ENCODE data around the gene PIN4. TPM values are rescaled to one million over a fixed set of nuclear protein-coding genes. Genes with fewer than 3 reads are reported as not detected.
"Not testable (repeated sequence)": the region's sequence is repeated elsewhere in the genome, so short reads cannot be mapped to it uniquely, and the experiment has no call there.

Gene PIN4
- total RNA-seq, 1 experiment from 2014 or later, result 9.5 TPM

DNA sequence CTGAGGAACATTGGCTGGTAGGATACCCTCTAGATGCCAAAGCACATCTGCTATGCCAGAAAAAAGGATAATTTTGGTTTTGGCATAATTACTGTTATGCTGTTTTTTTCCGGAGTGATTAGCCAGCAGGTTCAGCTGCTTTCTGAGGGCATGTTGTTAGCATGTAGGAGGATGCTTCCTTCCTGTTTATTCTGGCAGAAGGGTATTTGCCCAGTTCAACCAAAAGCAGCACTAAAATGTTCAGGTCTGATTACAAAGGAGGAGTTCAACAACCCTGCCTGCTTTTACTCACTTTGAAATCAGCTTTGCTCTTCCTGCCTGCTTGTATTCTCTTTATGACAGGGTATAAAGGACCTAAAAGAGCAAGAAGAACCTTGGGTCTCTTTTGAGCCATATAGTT lies 35.4 kb downstream of the PIN4 start:
- RAD21 ChIA-PET (ENCODE audit: low non-redundant PET in 1 of 2, low total read pairs in 2 of 2, uncharacterized antibody in 2 of 2, unreplicated experiment in 2 of 2), result no interaction called here
- intact Hi-C loops (cut with micrococcal nuclease), result no loop called here
- TF ChIP-seq, protein P1, sequence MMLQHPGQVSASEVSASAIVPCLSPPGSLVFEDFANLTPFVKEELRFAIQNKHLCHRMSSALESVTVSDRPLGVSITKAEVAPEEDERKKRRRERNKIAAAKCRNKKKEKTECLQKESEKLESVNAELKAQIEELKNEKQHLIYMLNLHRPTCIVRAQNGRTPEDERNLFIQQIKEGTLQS (IDR thresholded peaks at IDR 0.05), result no peak

DNA sequence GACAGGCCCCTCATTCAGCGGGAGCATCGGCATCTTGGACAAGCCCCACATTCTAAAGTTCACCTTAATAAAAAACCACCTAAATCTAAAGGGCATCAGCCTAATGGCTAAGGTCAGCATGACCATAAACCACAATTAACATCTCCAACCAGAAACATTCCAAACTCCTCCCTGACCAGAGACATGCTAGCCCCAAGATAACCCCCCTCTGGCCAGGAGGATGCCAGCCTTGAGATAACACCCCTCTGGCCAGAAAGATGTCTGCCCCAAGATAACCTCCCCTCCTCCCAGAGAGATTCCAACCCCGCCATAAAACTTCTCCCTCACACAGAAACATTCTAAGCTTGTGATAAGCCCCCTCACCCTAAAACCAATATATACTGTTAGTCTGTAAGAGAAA lies 38.8 kb downstream of the PIN4 start:
- BruUV-seq (replicated peaks); H3K27ac ChIP-seq (ENCODE audit: low read depth, low read length); H2AFZ ChIP-seq (ENCODE audit: low read depth, low read length, poor library complexity, severe bottlenecking); RAD21 ChIA-PET (ENCODE audit: low non-redundant PET in 1 of 2, low total read pairs in 2 of 2, uncharacterized antibody in 2 of 2, unreplicated experiment in 2 of 2); H3K9me3 ChIP-seq (ENCODE audit: control insufficient read depth in 1 of 2, insufficient read depth in 1 of 2, low read depth in 1 of 2, low read length in 2 of 2); H3K9me2 ChIP-seq (ENCODE audit: insufficient read depth); POLR2A ChIA-PET; H3K9ac ChIP-seq (ENCODE audit: low read length); ATAC-seq; CTCF ChIA-PET; H3K4me1 ChIP-seq (ENCODE audit: control insufficient read depth in 1 of 2, insufficient read depth in 2 of 2, low read length in 2 of 2); intact Hi-C loops (cut with micrococcal nuclease); H3K36me3 ChIP-seq (ENCODE audit: control insufficient read depth in 1 of 2, insufficient read depth in 2 of 2, low read length in 2 of 2); H3K27me3 ChIP-seq (ENCODE audit: insufficient read depth, low read length); H3K4me3 ChIP-seq (replicated peaks in 1 of 2; ENCODE audit: low read depth in 1 of 2, low read length in 2 of 2); H3K4me2 ChIP-seq (ENCODE audit: low read length); H4K20me1 ChIP-seq (ENCODE audit: insufficient read depth); DNase-seq (ENCODE audit: low read depth, low spot score): not testable (repeated sequence)
- peaks cover 24% of the 10 kb centered on the region for H3K79me2 ChIP-seq (ENCODE audit: insufficient read depth, low read length)

More for the DNA sequence above, 35.4 kb downstream of the PIN4 start:
- Histone ChIP-seq H3K27me3 (ENCODE audit: insufficient read depth, low read length) (no peaks in the 10 kb centered on the region), H4K20me1 (ENCODE audit: insufficient read depth) (no peaks in the 10 kb centered on the region), H3K9me3 (ENCODE audit: control insufficient read depth in 1 of 2, insufficient read depth in 1 of 2, low read depth in 1 of 2, low read length in 2 of 2) (no peaks in the 10 kb centered on the region), H3K9me2 (ENCODE audit: insufficient read depth) (no peaks in the 10 kb centered on the region), H3K4me2 (ENCODE audit: low read length) (no peak overlapping the region), H3K9ac (ENCODE audit: low read length) (no peak overlapping the region), H3K4me1 (ENCODE audit: control insufficient read depth in 1 of 2, insufficient read depth in 2 of 2, low read length in 2 of 2) (no peaks in the 10 kb centered on the region), H3K27ac (ENCODE audit: low read depth, low read length) (no peak overlapping the region), H3K79me2 (ENCODE audit: insufficient read depth, low read length) (peaks cover 9% of the 10 kb centered on the region), H2AFZ (ENCODE audit: low read depth, low read length, poor library complexity, severe bottlenecking) (no peak overlapping the region), H3K4me3 (replicated peaks in 1 of 2; ENCODE audit: low read depth in 1 of 2, low read length in 2 of 2) (no peak overlapping the region), H3K36me3 (ENCODE audit: control insufficient read depth in 1 of 2, insufficient read depth in 2 of 2, low read length in 2 of 2) (no peaks in the 10 kb centered on the region)
- DNase-seq (ENCODE audit: low read depth, low spot score) (no peak), ATAC-seq (no peak)
- POLR2A ChIA-PET, result no interaction called here
- no TSS peak for BruUV-seq (replicated peaks)
- CTCF ChIA-PET, result no interaction called here

DNA sequence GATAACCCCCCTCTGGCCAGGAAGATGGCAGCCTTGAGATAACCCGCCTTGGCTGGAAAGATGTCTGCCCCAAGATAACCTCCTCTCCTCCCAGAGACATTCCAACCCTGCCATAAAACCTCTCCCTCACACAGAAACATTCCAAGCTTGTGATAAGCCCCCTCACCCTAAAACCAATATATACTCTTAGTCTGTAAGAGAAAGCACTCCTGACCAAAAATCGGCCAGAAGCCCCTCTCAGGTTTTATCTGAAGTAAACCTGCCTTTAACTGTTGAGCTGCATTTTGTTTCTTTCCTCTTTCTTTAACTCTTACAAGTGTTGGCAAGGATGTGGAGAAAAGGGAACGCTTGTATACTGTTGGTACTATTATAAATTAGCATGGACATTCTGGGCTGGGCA lies 48.7 kb downstream of the PIN4 start:
- intact Hi-C loops (cut with micrococcal nuclease), result no loop called here
- Histone ChIP-seq H3K4me3 (replicated peaks in 1 of 2; ENCODE audit: low read depth in 1 of 2, low read length in 2 of 2) (no peak overlapping the region), H3K9ac (ENCODE audit: low read length) (no peak overlapping the region), H3K4me1 (ENCODE audit: control insufficient read depth in 1 of 2, insufficient read depth in 2 of 2, low read length in 2 of 2) (no peaks in the 10 kb centered on the region), H3K79me2 (ENCODE audit: insufficient read depth, low read length) (peaks cover 49% of the 10 kb centered on the region), H3K27me3 (ENCODE audit: insufficient read depth, low read length) (no peaks in the 10 kb centered on the region), H3K36me3 (ENCODE audit: control insufficient read depth in 1 of 2, insufficient read depth in 2 of 2, low read length in 2 of 2) (no peaks in the 10 kb centered on the region; a peak in 1 of 4 replicates), H3K9me2 (ENCODE audit: insufficient read depth) (no peaks in the 10 kb centered on the region), H3K27ac (ENCODE audit: low read depth, low read length) (no peak overlapping the region), H2AFZ (ENCODE audit: low read depth, low read length, poor library complexity, severe bottlenecking) (no peak overlapping the region), H4K20me1 (ENCODE audit: insufficient read depth) (no peaks in the 10 kb centered on the region), H3K4me2 (ENCODE audit: low read length) (no peak overlapping the region), H3K9me3 (ENCODE audit: control insufficient read depth in 1 of 2, insufficient read depth in 1 of 2, low read depth in 1 of 2, low read length in 2 of 2) (no peaks in the 10 kb centered on the region)
- ATAC-seq (no peak), DNase-seq (ENCODE audit: low read depth, low spot score) (no peak)
- CTCF ChIA-PET, result no interaction called here
- no TSS peak for BruUV-seq (replicated peaks)
- RAD21 ChIA-PET (ENCODE audit: low non-redundant PET in 1 of 2, low total read pairs in 2 of 2, uncharacterized antibody in 2 of 2, unreplicated experiment in 2 of 2), result no interaction called here
- POLR2A ChIA-PET, result no interaction called here
- no peak for TF ChIP-seq EZH2 (IDR thresholded peaks at IDR 0.05)
- TF ChIP-seq ELF1 (IDR thresholded peaks at IDR 0.05; ENCODE audit: borderline replicate concordance, low read depth), result no peak
- TF ChIP-seq POLR2A (IDR thresholded peaks at IDR 0.05; ENCODE audit: borderline replicate concordance, extremely low read depth, insufficient read depth, insufficient read length), result no peak
- TF ChIP-seq EGR1 (IDR thresholded peaks at IDR 0.05; ENCODE audit: low read depth), result no peak
- TF ChIP-seq EZH2phosphoT487 (IDR thresholded peaks at IDR 0.05; ENCODE audit: borderline replicate concordance), result no peak
- TF ChIP-seq SIN3A (IDR thresholded peaks at IDR 0.05; ENCODE audit: low read depth), result no peak
- TF ChIP-seq SRF (IDR thresholded peaks at IDR 0.05; ENCODE audit: low read depth), result no peak
- no peak for TF ChIP-seq YY1 (IDR thresholded peaks at IDR 0.05; ENCODE audit: extremely low read depth, insufficient replicate concordance, low read depth, low read length)
- TF ChIP-seq, protein P2, sequence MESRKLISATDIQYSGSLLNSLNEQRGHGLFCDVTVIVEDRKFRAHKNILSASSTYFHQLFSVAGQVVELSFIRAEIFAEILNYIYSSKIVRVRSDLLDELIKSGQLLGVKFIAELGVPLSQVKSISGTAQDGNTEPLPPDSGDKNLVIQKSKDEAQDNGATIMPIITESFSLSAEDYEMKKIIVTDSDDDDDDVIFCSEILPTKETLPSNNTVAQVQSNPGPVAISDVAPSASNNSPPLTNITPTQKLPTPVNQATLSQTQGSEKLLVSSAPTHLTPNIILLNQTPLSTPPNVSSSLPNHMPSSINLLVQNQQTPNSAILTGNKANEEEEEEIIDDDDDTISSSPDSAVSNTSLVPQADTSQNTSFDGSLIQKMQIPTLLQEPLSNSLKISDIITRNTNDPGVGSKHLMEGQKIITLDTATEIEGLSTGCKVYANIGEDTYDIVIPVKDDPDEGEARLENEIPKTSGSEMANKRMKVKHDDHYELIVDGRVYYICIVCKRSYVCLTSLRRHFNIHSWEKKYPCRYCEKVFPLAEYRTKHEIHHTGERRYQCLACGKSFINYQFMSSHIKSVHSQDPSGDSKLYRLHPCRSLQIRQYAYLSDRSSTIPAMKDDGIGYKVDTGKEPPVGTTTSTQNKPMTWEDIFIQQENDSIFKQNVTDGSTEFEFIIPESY (IDR thresholded peaks at IDR 0.05; ENCODE audit: extremely low read depth, insufficient replicate concordance, low read length), result no peak
- no peak for TF ChIP-seq TCF7L2 (IDR thresholded peaks at IDR 0.05; ENCODE audit: borderline replicate concordance, extremely low read depth, insufficient read depth, insufficient read length)
- TF ChIP-seq POLR2AphosphoS5 (IDR thresholded peaks at IDR 0.05; ENCODE audit: low read depth, low read length), result no peak
